Omental fat pad (tissue), 4 donors: ENCODE measurements around the gene OXA1L. TPM values are rescaled to one million over a fixed set of nuclear protein-coding genes. Genes with fewer than 3 reads are reported as not detected.
"Not testable (repeated sequence)": the region's sequence is repeated elsewhere in the genome, so short reads cannot be mapped to it uniquely, and the experiment has no call there.

ENCODE experiments used
- ATAC-seq: fragments of 150-250 bp; one replicate; pipeline ENCODE4 v1.9.1; 2016; ENCODE audit warnings: mild to moderate bottlenecking, moderate library complexity; ENCODE audit not compliant: low FRiP score
- DNase-seq: peaks from one replicate; pipeline ENCODE4 v3.0.0-alpha.2; 2019; ENCODE audit warnings: low spot score
- total RNA-seq, 4 donors: library from RNA; depleted of rRNA; stranded (reverse); fragments of >200 nt; gene quantifications; one replicate each; pipeline ENCODE4 v1.1.0, GENCODE V29; 2016
- TF ChIP-seq, protein P1 (sequence below), 3 donors: fragments of 450-650 bp; IDR thresholded peaks; one replicate each; pipeline ENCODE4 v1.5.1; 2016 to 2017; ENCODE audit warnings: antibody characterized with exemption in 3 of 3, mild to moderate bottlenecking in 3 of 3, moderate library complexity in 2 of 3

OXA1L gene
- total RNA-seq, 4 donors from 2014 or later = 73.3 to 100 (median 98.6) TPM

DNA sequence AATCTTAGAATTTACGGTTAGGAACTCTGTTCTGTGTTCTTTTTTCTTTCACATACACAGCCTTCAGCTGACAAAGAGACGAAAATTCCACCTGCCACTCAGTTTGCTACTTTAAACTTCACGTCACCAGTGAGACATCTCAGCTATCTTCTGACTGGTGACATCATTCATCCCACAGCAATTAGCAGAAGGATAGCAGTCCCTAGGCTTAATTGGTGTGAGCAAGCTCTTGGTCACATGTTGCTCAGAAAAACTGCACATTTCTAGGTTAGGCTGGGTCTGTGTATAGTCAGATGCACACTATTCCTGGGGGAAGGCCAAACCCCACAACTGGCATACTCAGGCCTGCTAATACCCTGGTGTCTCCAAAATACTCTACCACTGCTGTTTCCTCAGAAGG, 24.8 kb downstream of the OXA1L start:
- ATAC-seq = no peak

DNA sequence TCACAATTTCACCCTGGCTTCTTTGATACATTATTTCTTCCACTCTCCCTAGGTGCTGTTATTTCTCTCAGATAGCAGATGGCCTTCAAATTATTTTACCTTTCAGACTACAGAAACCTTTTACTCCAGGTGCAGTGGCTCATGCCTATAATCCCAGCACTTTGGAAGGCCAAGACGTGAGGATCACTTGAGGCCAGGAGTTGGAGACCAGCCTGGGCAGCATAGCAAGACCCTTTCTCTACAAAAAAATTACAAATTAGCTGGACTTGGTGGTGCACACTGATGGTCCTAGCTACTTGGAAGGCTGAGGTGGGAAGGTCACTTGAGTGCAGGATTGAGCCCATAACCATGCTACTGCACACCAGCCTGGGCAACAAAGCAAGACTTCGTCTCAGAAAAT, 25.7 kb downstream of the OXA1L start:
- ATAC-seq (no peak), DNase-seq (no peak)
- TF ChIP-seq, protein P1, sequence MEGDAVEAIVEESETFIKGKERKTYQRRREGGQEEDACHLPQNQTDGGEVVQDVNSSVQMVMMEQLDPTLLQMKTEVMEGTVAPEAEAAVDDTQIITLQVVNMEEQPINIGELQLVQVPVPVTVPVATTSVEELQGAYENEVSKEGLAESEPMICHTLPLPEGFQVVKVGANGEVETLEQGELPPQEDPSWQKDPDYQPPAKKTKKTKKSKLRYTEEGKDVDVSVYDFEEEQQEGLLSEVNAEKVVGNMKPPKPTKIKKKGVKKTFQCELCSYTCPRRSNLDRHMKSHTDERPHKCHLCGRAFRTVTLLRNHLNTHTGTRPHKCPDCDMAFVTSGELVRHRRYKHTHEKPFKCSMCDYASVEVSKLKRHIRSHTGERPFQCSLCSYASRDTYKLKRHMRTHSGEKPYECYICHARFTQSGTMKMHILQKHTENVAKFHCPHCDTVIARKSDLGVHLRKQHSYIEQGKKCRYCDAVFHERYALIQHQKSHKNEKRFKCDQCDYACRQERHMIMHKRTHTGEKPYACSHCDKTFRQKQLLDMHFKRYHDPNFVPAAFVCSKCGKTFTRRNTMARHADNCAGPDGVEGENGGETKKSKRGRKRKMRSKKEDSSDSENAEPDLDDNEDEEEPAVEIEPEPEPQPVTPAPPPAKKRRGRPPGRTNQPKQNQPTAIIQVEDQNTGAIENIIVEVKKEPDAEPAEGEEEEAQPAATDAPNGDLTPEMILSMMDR (IDR thresholded peaks at IDR 0.05) = no peak

More for the DNA sequence above, 24.8 kb downstream of the OXA1L start:
- TF ChIP-seq, protein P1 (IDR thresholded peaks at IDR 0.05) = no peak
- no peak for DNase-seq

DNA sequence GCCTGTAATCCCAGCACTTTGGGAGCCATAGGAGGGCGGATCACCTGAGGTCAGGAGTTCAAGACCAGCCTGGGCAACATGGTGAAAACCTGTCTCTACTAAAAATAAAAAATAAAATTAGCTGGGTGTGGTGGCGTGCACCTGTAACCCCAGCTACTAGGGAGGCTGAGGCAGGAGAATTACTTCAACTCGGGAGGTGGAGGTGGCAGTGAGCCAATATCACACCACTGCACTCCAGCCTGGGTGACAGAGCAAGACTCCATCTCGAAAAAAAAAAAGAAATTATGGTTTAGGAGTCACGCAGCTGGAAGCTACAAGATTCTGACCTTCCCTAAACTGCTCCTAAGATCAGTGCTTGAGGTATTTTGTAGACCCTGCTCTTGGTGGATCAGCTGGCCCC, 27.1 kb downstream of the OXA1L start:
- not testable (repeated sequence) for ATAC-seq, DNase-seq

DNA sequence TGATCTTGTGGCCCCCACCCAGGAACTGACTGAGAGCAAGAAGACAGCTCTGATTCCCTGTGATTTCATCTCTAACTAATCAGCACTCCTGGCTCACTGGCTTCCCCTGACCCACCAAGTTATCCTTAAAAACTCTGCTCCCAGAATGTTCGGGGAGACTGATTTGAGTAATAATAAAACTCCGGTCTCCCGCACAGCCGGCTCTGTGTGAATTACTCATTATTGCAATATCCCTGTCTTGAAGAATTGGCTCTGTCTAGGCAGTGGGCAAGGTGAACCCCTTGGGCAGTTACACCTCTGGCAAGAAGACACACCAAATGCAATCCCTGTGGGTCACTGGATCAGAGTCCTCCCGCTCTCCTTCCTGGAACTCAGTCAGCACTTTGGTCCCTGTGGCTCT, 27.5 kb downstream of the OXA1L start:
- no peak for DNase-seq
- no peak for ATAC-seq
- TF ChIP-seq, protein P1 (IDR thresholded peaks at IDR 0.05) = no peak

DNA sequence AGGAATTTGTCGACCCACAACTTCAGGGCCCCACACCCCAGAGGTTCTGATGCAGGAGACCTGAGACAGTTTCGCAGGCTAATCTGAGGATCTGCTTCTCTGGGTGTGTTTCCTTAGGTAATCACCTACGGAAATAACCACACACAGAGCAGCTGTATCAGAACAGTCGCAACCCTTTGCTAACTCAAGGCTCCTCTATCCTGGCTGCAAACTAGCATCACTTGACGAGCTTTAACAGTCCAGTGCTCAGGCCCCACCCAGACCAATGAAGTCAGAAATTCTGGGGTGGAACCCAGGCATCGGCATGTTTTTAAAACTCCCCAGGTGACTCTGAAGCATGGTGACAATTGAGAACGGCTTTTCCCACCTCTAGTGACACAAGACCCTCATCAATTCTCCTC, 28.1 kb downstream of the OXA1L start:
- no peak for ATAC-seq
- TF ChIP-seq, protein P1 (IDR thresholded peaks at IDR 0.05) = no peak
- DNase-seq = no peak

DNA sequence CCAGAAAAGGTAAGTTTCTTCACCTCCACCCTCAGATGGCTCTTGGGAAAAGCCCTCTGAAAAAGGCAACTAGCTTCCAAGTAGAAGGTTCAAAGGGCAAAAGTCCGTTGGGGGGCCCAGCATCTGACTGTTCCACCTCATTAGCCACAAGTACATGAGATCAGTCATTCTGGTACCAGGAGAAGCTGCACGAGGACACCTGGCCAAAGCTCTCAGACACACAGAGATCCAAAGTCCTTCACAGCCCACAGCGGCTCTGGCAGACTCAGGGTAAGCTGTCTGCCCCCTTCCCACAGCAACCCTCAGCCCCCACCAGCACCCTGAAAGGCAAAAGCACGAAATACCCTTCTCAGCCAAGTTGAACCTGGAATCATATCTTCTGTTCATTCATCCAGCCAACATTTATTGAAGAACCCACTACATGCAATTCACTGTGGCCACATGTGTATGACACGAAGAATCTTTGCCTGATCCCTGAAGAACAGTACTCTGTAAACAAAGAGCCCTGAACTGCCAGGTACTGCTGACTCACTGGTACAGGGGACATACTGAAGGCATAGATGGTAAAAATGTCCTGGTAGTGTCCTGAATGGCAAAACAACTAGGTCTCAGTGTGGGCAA, 29.7 kb downstream of the OXA1L start:
- no peak for DNase-seq
- TF ChIP-seq, protein P1 (IDR thresholded peaks at IDR 0.05) = no peak
- ATAC-seq = no peak

DNA sequence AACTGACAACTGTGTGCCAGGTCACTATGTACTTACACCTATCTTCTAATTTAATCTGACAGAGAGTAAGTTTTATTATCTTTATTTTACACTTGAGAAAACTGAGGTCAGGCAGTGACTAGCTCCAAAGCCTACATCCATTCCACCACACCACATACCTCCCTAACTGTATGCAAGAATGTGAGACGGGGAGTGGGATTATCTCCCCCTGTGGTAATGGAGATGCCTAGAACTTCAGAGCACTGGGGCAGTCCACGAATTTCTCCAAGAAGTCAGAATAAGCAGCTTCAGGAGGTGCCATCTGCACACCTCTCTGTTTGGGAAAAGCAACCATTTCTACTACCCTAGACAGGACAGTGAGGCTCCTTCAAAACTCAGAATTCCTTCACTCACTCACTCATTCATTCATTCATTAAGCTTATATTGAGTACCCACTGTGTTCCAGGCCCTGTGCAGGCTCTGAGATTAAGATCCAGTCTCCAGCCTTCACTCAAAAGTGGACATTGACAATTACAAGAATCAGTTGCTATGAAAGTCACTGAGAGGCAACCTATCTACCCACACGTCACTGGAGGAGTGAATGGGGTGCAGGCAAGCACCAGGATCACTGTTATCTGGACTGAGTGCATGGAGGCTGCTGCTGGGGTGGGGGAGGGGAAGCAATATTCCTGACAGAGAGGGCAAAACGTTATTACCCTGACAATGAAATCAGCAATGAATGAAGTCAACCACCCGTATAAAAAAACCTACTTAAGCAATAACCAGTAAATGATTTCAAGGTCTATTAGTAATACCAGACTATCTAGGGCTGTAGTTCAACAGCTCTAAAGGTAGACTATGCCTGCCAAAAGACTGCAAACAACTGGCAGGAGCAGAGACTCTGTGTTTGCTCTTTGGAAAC, 30.8 kb downstream of the OXA1L start:
- DNase-seq (no peak), ATAC-seq (no peak)
- TF ChIP-seq, protein P1 (IDR thresholded peaks at IDR 0.05) = no peak
